HG02678 (cell line): ENCODE data around the gene IL31RA.

Experiments used
- ATAC-seq: cut with Tn5 transposase; IDR thresholded peaks from one replicate; pipeline ENCODE4 v1.9.1; 2021; ENCODE audit warnings: mild to moderate bottlenecking, moderate library complexity; ENCODE audit not compliant: unreplicated experiment

Gene IL31RA

DNA sequence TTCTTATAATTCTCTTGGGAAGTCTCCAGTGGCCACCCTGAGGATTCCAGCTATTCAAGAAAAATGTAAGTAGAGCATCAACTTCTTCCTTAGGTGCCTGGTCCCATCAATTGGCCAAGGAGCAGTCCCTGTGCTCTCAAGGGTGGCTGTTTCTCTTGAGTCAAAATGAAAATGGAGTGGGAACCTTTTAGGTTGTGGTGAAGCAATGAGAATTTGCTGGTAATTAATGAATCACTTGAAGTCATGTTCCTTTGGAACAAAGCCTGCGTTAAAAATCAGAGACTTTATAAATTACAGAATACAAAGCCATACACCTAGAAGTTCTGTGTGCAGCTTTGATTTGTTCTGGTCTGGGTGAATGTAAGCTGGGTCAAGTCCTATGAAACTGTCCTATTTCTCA lies 48.9 kb downstream of the IL31RA start:
- peak; percentile 39 for ATAC-seq

DNA sequence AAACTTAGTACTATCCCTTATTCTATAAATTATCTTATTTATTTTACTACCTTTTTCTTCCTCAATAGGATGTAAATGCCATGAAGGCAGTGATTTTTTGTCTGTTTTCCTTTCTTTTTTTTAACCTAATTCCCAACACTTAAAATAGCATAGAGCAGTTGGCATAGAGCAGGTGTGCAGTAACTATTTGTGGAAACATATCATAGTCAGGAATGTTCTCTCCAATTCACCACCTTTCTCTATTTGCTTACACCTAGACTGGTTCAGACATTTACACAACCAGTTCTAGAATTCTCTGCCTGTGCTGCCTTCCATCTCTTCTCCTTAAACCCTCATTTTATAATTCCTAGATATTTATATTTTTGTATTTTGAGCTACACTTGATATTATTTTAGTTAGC lies 49.6 kb downstream of the IL31RA start:
- ATAC-seq = no peak

DNA sequence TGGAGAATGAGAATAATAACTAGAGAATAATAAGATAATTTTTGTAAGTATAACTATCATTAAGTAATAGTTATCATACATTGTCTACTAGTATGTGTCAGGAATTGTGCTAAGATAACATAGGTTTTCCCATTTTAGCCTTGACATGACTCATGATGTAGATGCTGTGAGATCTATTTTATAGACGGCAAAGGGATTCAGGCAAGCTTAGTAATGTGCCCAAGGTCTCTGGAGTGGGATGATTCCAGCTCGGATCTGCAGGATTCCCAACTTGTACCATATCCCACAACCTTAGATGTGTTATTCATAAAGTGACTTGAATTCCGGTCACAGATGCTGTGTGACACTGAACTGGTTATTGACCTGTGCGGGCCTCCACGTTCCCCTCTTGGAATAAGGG lies 51.5 kb downstream of the IL31RA start:
- no peak for ATAC-seq

DNA sequence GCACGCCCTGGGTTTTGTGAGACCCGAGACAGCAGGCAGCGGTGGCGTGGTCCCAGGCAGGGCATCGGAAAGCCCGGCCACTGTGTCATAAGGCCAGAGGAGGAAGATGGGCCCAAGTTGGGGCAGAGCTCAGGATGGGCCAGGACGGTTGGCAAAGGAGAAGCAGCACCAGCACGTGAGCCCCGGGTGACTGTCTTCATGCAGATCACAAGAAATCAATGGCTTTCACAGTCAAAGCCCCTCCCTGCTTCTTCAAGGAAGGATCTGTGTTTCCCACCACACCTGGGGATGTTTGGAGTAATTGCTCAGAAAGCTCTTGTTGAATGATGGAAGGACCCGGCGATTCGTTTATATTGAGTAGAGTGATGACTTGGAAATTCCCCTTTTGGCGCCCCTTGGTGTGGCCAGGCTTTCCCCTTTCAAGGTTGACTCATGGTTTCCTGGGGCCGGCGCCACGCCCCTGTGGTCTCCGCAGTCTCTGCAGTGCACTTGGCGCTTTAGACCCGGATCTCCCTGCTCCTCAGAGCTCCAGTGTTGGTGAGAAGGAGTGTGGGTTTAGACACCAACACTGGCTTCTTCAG lies 52.1 kb downstream of the IL31RA start:
- peak; percentile 87 for ATAC-seq

DNA sequence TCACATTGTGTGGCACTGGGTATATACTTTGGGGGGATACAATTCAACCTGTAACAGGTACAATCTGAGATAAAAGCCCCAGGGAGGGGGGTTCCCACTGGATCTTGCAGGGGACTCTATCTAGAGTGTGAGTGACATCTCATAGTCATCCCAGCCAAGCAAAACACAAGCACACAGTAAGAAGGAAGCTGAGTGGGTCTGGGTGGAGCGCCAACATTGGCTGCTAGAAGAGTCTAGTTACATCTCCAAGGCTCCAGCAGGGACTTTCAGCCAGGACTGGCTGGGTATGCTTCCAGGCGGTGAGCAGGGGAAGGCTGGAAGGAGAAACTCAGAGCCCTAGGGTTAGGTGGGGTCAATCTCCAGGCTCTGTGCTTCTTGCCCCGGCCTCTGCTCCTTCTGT lies 53.0 kb downstream of the IL31RA start:
- ATAC-seq = no peak

DNA sequence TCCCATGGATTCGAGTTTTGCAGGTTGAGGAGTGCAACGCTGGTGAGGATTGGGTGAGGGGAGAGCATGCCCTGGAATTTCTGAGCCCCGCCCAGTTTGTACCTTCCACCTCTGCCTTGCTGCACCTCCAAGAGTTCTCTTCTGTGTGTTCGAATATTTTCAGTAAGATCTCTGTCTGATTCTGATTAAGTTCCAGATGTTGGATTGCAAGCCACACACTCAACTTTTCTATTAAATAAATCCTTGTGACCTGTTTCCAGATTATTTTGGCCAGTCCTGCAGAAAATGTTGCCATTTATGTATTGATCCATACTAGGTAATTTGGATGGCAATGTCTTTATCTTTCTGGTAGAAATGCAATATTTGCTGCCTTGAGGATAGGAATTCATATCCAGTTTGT lies 54.1 kb downstream of the IL31RA start:
- no peak for ATAC-seq

DNA sequence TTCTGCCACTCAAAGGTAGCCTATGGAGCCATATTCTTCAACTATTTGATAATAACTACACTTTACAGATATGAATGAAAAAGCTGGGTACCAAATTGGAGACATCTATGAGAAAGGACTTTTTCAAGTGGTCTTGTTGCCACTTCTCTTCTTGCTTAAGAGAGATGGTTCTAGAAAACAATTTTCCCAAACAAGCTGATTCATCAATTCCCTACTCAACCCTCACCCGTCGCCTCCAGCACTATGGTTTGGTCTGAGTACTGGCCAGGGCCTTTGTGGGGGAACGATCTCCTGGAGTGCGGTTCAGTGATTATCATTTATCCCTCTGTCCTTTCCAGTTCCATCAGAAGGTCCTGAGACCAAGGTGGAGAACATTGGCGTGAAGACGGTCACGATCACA lies 56.8 kb downstream of the IL31RA start:
- ATAC-seq = no peak

DNA sequence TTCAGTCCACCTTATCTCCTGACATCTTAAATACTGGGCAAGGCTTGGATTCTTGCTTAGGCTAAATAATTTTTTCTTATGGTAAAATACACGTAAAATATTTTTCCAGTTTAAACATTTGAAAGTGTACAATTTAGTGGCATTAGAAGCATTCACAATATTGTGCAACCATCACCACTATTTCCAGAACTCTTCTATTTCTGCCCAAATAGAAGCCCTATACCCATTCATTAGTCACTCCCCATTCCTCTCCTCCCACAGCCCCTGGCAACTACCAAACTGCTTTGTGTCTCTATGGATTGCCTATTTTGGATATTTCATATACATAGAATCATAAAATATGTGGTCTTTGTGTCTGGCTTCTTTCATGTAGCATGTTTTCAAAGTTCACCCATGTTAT lies 57.6 kb downstream of the IL31RA start:
- ATAC-seq = no peak

DNA sequence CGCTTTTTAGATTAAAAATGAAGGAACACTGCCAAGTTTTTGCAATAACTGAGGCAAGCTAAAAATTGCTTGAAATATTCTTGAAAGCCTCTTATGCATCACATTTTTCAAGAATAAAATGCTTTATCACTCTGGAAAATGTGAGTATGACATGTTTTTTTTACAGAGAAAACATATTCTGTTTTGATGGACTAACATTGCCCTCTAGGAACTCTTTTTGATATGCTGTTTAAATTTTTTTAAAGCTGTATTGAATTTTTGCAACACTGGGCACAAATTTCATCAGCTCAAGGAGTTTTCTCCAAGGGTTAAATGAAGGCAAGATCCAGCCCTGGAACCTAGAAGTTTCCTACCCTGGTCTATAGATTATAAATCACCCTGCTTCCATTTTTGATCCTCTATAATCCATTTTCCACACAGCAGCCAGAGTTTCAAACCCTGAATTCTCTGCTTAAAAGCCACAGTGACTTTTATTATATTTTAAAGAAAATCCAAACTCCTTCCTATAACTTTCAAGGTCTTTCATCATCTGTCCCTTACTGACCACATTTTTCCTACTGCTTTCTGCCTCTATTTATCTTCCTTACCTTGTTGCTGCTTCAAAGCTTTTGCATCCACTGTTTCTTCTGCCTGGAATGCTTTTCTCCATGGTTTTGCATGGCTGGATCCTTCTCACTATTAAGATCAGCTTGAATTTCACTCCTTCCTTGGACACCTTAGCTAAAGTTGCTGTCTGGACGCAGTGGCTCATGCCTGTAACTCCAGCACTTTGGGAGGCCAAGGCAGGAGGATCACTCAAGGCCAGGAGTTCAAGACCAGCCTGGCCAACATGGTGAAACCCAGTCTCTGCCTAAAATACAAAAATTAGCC lies 60.9 kb downstream of the IL31RA start:
- ATAC-seq = no peak

DNA sequence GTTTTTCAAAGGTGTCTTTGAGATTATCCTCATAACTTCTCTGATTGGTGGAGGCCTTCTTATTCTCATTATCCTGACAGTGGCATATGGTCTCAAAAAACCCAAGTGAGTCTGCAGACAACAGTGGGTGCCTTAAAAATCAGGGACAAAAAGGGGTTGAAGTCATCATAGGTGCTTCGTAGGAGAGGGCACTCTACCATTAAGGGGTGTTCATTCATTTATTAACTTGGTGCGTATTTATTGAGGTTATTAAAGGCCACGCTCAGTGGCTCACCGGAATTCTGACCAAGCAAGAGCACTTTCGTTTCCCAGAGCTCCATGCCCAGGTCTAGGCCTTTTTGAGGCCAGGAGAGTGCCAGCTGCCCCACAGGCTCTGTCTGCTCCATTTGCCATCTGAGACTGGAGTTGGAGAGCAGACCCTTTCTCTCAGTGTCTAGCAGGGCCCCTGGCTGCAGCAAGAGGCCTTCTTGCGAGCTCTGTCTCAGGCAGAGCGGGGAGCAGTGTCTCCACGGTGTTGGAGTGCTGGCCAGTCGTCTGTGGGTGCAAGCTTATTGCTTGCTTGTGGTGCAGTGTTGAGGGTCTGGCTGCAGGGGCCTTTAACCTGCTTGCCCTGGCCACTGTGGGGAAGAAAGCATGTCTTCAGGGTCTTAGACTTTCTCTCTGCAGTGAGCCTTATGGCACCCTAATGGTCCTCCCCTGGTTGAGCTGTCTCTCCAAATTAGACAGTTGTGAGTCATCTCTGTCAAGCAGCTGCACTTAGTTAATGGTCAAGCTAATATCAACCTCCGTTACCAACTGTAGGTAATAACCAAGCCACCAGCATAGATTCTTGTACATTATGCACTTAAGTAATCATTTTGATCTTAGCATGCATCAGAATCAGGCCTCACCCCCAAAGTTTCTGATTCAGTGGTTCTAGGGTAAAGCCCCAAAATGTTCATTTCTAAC lies 62.6 kb downstream of the IL31RA start:
- ATAC-seq = peak; percentile 93

DNA sequence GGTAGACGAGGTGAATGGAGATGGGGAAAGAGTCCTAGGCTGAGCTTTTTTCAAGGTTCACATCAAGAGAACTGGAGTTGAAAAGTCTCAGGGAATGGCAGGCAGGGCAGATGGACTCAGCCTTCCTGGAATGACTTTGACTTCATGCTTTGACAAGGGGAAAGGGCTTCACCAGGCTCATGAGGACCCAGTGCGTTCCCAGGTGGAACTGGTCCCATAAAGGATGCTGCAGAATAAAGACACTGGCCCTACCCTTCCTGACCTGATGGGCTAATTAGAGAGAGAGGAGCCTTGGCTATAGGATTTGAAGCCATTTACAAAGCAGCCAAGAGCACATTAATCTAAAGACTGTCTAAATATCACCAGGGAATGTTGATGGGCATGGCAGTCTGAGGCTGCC lies 63.8 kb downstream of the IL31RA start:
- no peak for ATAC-seq

DNA sequence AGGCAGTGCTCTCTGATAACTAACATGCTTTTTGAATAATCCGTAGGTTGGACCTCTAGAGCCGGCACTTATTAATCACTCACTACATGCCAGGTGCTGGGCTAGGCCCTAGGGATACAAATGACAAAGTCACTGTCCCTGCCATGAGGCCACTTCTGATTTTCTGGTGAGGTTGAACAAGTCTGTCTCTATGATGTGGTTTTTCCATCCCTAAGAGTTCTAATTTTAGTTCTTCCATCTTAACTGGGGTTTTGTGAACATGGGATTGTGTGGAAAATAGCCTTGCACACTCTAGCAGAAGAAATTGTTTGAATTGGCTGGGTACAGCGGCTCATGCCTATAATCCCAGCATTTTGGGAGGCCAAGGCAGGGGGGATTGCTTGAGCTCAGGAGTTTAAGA lies 64.6 kb downstream of the IL31RA start:
- no peak for ATAC-seq

DNA sequence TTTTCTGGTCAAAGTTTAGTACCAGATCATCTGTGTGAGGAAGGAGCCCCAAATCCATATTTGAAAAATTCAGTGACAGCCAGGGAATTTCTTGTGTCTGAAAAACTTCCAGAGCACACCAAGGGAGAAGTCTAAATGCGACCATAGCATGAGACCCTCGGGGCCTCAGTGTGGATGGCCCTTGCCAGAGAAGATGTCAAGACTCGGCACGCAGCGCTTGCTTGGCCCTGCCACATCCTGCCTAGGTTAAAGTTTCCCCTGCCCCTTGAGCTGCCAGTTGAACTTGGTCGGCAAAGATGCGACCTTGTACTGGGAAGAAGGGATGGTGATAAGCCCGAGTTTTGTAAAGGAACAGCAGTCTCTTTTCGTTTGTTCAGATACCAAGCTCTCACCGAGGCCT lies 65.8 kb downstream of the IL31RA start:
- ATAC-seq = no peak

DNA sequence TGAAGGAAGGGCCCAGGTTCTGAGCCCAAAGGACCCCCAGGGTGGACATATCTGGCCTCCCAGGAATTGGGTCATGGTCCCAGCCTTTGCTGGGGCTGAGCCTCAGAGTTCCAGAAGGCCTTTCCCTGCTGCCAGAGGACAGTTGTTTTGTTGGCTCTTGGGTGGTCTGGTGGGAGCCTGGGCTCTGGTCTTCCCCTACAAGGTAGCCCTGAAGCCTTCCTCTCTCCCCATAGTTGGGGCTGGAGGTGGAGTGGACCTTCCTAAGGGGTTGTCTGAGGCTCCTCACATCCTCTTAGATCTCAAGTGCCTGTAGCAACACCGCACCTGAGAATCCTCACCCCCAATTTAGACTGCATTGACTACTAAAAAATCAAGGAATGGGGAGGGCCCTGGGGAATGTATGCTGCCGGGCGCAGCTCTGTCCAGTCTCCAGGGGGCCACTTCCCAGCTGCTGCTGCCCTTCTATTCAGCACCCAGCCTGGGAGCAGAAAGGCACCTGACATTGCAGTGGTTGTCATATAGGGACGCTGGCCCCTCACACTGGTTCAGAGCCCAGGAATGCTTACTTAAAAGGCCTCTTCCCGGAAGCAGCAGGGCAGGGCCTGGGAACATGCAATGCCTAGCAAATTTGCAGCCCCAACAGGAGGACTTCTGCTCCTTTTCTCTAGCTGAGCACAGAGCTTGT lies 66.4 kb downstream of the IL31RA start:
- ATAC-seq = no peak

DNA sequence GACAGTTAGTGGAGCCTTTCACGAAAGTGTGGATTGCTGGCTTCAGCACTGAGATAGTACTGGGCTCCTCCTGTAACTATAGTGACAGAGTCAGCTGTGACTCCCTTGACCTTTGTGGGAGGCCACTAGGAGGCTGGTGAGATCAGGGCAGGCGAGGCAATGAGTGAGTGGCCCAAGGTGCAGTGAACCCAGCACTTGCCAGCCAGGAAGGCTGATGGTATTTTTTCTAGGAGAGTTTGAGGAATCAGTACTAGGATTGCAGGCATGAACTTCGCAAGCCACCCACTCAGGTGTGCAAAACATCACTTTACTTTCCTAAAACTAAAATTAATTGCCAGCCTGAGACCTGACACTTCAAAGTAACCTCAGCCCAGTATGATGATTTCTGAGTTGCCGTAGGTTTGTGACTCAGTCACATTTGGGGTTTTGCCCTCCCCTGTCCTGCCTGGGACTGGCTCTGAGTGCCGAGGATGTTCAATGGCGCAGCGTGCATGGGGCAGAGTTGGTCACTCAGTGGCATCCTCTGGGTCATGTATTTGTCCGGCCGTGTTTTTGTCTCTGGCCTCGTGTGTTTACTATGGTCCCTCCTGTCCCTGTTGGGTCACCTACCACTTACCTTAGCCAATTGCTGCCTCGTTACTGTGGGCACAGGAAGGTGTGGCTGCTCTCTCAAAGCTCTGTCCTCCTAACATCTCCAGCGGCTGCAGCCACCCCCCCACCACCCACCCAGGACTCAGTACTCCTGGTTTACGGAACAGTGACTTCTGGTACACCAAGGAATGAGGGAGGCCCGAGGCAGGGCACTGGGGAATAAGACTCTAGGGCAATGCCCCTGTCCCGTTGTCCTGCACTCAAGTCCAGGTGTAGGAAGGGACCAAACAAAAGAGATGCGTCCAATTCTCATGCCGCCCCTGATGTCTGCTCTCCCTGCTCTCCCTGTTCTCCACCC lies 67.2 kb downstream of the IL31RA start:
- no peak for ATAC-seq

DNA sequence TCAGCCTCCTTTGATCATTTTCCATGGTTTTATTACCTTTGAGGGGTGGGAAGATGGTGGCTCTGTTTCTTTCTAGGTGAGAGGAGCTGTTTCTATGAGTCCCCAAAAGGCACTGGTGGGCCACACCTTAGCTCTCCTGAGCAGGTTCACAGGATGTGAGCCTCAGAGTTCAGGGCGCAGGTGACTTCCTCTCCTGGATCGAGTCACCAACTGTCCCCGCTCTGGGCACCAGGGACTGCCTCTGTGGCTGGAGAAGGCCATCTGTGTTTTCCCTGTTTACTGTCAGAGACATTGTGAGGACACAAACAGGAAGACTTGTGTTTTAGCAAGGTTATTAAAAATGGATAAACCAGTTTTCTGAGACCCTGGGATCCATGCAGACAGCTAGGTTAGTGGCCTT lies 68.5 kb downstream of the IL31RA start:
- ATAC-seq = no peak

DNA sequence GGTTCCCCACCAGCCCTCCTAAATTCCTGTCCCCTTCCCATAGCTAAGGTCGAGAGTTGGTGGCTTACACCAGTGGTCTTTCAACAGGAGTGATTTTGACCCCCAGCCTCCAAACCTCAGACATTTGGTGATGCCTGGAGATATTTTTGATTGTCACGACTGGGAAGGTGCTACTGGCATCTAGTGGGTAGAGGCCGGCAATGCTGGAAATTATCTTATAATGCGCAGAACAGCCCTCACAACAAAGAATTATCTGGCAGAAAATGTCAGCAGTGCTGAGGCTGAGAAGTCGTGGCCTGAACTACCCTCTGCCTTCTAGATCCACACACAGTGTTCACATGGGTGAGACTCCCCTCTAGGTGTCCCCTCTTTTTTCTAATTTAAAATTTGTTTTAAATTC lies 69.6 kb downstream of the IL31RA start:
- ATAC-seq = no peak

DNA sequence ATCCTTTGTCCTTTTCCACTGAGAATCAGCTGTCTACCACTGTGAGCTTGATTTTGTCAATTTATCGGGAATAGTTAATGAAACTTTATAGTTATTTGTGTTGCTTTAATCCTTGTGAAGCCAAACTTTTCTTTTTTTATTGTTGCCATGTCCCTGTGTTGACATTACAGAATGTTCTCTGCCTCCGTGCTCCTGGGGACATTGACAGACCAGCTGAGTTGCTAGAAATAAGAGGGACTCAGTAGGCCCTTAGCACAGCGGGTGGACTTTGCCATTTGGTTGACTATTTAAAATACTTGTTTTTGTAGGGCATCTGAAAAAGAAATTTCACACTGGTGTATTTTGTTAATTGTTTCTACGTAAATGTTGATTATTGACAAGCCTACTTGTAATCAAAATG lies 70.5 kb downstream of the IL31RA start:
- ATAC-seq = no peak

DNA sequence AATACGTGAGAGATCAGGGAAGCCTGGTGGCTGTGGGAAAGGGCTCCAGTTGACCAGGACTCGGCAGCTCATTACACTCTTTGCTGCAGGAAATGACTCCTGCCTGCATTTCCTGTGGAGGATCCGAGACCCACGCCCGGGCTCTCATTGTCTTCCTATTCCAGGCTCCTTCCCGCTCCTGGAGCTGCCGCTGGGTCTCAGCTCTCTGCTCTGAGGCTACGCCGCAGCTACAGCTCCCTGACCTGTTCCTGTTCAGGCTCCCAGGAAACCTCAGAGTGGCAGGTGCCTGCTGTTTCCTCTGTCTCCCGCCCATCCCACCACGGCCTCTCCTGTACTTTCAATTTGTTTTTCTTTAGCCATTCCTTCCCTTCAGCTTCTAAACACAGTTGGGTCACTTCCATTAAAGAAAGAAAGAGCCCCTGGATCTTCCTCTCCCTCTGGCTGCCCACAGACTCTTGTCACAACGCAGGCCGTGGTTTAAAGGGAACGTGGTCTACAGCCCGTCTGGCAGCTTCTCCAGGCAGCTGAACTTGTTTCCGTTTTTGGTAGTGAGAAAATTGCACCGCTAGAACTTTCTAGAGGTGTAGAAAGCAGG lies 72.1 kb downstream of the IL31RA start:
- peak; percentile 43 for ATAC-seq
